22Rv1 (cell line): ENCODE data around the gene DCAF12L2.

Source experiments
- H3K27ac ChIP-seq: fragments of 450-650 bp; 2 replicates; pipeline ENCODE4 v1.5.1; 2017
- ZFX ChIP-seq: fragments of 450-650 bp; IDR thresholded peaks from 2 replicates; pipeline ENCODE4 v1.6.1; 2017; ENCODE audit warnings: antibody characterized with exemption, borderline replicate concordance
- TF ChIP-seq, protein P1 (sequence below): fragments of 450-650 bp; IDR thresholded peaks from 2 replicates; pipeline ENCODE4 v1.5.1; 2017; ENCODE audit warnings: mild to moderate bottlenecking

The DCAF12L2 gene

DNA sequence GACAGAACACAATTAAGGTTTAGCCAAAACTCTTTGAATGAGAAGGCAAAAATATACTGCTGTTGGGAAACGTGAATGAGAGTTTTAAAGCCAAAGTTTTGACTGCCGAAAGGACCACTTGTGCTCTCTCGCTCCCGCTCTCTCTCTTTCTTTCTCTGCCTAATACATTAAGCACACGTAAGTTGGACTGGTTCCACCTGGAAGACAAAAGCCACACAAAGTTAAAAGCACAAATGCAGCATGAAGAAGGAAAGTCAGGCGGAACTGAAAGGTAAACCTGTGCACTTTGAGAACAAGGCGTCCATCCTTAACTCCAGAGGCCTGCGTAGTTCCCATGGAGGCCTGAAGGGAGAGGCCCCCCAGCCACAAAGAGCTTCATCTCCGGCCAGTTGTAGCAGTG is 1.9 kb downstream of the DCAF12L2 start:
- TF ChIP-seq ZFX = no peak
- TF ChIP-seq, protein P1, sequence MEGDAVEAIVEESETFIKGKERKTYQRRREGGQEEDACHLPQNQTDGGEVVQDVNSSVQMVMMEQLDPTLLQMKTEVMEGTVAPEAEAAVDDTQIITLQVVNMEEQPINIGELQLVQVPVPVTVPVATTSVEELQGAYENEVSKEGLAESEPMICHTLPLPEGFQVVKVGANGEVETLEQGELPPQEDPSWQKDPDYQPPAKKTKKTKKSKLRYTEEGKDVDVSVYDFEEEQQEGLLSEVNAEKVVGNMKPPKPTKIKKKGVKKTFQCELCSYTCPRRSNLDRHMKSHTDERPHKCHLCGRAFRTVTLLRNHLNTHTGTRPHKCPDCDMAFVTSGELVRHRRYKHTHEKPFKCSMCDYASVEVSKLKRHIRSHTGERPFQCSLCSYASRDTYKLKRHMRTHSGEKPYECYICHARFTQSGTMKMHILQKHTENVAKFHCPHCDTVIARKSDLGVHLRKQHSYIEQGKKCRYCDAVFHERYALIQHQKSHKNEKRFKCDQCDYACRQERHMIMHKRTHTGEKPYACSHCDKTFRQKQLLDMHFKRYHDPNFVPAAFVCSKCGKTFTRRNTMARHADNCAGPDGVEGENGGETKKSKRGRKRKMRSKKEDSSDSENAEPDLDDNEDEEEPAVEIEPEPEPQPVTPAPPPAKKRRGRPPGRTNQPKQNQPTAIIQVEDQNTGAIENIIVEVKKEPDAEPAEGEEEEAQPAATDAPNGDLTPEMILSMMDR = no peak
- H3K27ac ChIP-seq = no peak overlapping the region

DNA sequence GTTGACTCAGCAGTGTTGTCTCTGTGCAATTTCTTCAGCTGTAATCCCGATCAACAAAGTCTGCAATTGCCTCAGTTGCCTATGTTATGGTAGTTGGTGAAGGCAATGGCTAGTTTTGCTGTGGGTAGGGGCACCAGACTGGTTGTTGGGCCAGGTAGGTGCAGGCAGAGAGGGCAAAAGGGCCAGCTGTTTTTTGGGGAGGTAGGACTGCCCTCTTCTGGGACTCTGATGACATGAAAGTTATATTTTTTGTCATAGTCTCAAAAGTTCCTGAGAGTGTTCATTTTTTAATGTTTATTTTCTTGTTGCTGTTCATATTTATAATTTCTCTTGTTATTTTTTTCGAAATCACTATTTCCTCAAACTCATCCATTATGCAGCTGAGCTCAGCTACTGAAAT is 25.1 kb downstream of the DCAF12L2 start:
- no peak overlapping the region for H3K27ac ChIP-seq
- TF ChIP-seq, protein P1 = no peak
- TF ChIP-seq ZFX = no peak

DNA sequence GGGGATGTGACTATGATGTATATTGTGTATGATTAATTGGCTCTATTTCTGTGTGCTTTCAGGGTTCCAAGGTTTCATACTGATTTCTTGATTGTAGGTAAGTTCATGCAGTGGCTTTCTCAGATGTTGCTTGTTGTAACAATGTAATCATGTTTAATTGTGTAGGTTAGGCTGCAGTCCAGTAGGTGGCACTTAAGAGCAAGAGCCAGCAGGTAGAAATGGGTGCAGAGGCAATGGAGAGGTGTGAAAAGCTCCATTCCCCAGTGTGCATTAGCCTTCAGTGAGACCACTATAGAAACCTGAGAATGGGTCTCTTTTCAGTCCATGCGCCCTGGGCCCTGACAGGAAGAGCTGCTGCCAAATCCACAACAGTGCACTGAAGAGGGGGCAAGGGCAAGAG is 28.2 kb downstream of the DCAF12L2 start:
- H3K27ac ChIP-seq = no peak overlapping the region
- no peak for TF ChIP-seq ZFX
- TF ChIP-seq, protein P1 = peak; percentile 64

DNA sequence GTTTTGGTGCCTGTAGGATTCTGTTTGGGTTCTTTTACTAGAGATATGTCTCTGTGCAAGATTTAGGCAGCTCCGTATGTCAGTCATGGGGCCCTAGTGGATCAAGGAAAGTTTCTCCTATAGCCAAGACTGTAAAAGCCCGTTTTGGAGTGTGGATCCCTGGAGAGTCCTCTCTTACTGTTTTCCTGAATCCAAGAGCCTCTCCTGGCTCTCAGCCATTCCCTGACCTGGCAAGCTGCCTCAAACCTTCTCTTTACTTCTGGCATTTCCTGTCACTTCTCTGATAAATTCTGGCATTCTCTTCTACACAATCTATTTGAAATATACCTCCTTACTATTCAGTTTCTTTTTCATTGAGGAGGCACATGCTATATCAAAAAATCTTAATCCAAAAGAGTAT is 41.4 kb downstream of the DCAF12L2 start:
- TF ChIP-seq ZFX = no peak
- TF ChIP-seq, protein P1 = no peak
- no peak overlapping the region for H3K27ac ChIP-seq
